Osteocyte (in vitro differentiated cells): ENCODE measurements around the gene CDH4. TPM values are rescaled to one million over a fixed set of nuclear protein-coding genes. Genes with fewer than 3 reads are reported as not detected.

Source experiments
- DNase-seq: peaks from one replicate; pipeline ENCODE4 v3.0.0; 2021; ENCODE audit warnings: mixed read lengths; ENCODE audit not compliant: unreplicated experiment; ENCODE audit errors: extremely low spot score
- H3K27ac Mint-ChIP-seq: one replicate; pipeline ENCODE4 v1.8.0; 2021; ENCODE audit warnings: mild to moderate bottlenecking, mixed read lengths; ENCODE audit not compliant: unreplicated experiment
- H3K27me3 Mint-ChIP-seq: one replicate; pipeline ENCODE4 v1.8.0; 2021; ENCODE audit warnings: mixed read lengths; ENCODE audit not compliant: unreplicated experiment
- H3K36me3 Mint-ChIP-seq: one replicate; pipeline ENCODE4 v1.8.0; 2021; ENCODE audit warnings: mixed read lengths; ENCODE audit not compliant: unreplicated experiment
- H3K4me1 Mint-ChIP-seq: one replicate; pipeline ENCODE4 v1.8.0; 2021; ENCODE audit warnings: mixed read lengths; ENCODE audit not compliant: unreplicated experiment
- H3K4me3 Mint-ChIP-seq: one replicate; pipeline ENCODE4 v1.8.0; 2021; ENCODE audit warnings: mild to moderate bottlenecking, moderate library complexity, mixed read lengths; ENCODE audit not compliant: unreplicated experiment
- H3K9me3 Mint-ChIP-seq: one replicate; pipeline ENCODE4 v1.8.0; 2021; ENCODE audit warnings: mixed read lengths; ENCODE audit not compliant: unreplicated experiment
- CTCF ChIP-seq: fragments of 200-600 bp; sonication (generic); IDR thresholded peaks from 2 replicates; pipeline ENCODE4 v1.5.0; 2021; ENCODE audit warnings: antibody characterized with exemption, mild to moderate bottlenecking, moderate library complexity
- total RNA-seq: library from RNA; stranded (reverse); gene quantifications from 2 replicates; pipeline ENCODE4 v1.2.1, GENCODE V29; 2021

Gene CDH4
- total RNA-seq, 1 donor from 2014 or later: 1.3 TPM

DNA sequence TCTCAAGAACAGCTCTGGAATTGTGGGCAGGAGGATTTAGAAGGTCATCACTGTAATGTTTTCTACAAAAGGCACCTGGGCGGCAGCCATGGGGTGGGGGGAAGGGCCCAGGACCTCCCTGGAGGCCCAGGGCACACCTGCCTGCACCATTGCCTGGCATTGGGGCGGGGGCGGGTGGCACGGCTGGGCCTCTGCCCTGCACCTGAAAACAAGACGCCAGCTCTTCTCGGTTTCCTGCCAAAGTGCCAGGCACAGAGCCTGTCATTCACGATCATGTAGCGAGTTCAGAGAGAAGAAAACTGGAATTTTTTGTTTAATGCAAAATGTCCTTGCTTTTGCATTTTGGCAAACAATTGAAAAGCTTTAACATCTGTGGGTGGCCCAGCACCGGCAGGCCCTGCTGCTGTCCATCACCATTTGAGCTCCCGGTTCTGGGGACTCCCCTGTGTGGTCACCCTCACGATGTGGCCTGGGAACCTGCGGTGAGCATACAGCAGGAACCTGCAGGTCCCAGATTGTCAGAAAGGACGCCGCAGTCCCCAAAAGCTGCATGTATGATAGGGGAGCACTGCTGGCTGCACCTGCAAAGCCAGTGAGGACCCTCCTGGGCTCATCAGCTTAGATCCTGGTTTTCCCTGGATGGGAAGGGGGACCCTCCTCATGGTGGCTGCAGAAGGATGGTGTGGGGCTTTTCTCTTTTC lies 262.9 kb downstream of the CDH4 start:
- Mint-ChIP-seq H3K27me3 (peaks cover 4% of the 10 kb centered on the region), H3K4me1 (no peaks in the 10 kb centered on the region), H3K4me3 (no peak overlapping the region), H3K9me3 (no peaks in the 10 kb centered on the region), H3K27ac (no peak overlapping the region), H3K36me3 (no peaks in the 10 kb centered on the region)
- TF ChIP-seq CTCF: no peak
- DNase-seq: no peak

DNA sequence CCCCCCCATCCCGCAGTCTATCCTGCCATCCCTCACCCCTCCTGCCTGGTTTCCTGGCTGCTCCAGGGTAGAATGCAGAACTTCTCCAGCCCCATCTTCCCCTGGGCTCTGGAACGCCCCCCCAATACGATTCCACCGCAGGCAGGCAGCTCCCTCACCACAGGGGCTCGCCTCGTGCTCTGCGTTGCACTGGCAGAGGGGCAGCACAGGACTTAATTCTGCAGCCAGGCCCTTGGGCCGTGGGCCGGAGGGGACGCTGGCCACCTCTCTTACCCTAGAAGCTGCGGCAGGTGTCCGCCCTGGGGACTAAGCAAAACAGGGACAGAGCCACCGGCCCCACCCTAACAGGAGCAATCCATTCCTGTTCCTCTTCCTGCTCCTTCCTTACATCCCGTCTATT lies 263.9 kb downstream of the CDH4 start:
- Mint-ChIP-seq H3K4me3 (no peak overlapping the region), H3K4me1 (peaks cover 3% of the 10 kb centered on the region), H3K27me3 (peaks cover 4% of the 10 kb centered on the region), H3K27ac (no peak overlapping the region), H3K9me3 (no peaks in the 10 kb centered on the region), H3K36me3 (no peaks in the 10 kb centered on the region)
- no peak for TF ChIP-seq CTCF
- DNase-seq: no peak

DNA sequence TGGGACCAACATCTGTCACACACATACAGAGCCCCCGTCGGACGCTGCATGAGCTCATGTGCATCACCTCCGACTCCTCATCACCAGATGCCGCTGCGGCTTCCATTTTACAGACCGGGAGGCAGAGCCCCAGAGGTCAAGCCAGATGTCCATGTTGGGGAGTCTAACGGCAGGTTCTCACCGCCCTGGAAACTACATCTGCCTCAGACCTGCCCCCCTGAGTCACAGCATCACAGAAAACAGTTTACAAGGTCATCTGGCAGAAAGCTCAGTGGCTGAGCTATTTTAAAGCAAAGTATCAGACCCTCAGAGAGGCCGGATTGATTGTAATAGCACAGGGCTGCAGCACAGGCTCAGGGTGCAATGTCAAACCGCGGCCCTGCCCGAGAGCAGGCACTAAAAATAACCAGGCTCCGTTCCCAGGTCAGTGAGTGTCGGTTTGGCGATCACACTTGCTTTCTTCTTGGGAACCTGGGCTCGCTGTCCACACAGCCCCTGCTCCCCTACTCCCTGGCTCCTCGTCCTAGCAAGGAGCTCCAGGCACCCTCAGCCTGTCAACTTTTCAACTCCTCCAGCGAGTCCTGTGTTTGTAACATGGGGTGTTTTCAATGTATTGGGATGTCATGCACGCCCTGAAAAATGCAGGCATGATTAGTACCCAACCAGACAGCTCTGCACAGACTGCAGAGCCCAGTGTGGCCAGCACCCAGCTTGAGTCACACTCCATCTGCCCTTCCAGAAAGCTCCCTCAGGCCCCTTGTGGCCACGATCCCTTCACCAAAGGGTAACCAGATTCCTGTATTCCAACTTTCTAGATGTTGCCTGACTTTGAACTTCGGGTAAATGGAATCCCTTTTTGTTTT lies 264.5 kb downstream of the CDH4 start:
- Mint-ChIP-seq H3K27me3 (peaks cover 4% of the 10 kb centered on the region), H3K9me3 (no peaks in the 10 kb centered on the region), H3K4me1 (peaks cover 8% of the 10 kb centered on the region), H3K27ac (no peak overlapping the region), H3K36me3 (no peaks in the 10 kb centered on the region), H3K4me3 (no peak overlapping the region)
- no peak for DNase-seq
- TF ChIP-seq CTCF: no peak

DNA sequence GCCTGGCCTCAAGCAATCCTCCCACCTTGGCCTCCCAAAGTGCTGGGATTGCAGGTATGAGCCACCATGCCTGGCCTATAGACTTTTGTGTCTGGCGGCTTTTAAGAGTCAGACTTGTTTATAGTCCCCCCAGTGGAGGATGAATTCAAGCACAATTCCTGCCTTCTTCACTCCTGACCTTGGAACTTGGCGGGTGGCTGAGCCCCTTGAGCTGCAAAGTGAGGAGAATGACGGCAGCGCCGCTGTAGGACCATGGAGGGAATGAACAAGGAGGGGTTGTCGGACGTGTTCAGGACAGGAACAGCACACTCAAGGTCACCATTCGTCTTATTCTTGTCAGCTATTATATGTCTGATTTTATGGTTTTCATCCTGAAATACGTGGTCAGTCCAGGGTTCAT lies 265.4 kb downstream of the CDH4 start:
- H3K36me3 Mint-ChIP-seq: no peaks in the 10 kb centered on the region
- peaks cover 8% of the 10 kb centered on the region for H3K4me1 Mint-ChIP-seq
- no peak overlapping the region for H3K27ac Mint-ChIP-seq
- peaks cover 4% of the 10 kb centered on the region for H3K27me3 Mint-ChIP-seq
- TF ChIP-seq CTCF: no peak
- no peaks in the 10 kb centered on the region for H3K9me3 Mint-ChIP-seq
- H3K4me3 Mint-ChIP-seq: no peak overlapping the region
- no peak for DNase-seq

DNA sequence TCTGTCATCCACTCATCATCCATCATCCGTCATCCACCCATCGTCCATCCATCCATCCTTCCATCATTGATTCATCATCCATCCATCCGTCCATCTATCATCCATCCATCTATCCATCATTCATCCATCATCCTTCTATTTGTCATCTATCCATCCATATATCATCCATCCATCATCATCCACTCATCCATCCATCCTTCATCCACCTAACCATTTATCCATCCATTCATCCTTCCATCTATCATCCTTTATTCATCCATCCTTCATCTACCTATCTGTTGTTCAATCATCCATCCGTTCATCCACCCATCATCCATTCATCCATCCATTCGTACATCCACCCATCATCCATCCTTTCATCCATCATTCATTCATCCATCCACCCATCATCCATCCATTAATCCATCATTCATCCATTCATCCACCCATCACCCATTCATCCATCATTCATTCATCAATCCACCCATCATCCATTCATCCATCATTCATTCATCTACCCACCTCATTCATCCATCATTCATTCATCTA lies 266.4 kb downstream of the CDH4 start:
- peaks cover 4% of the 10 kb centered on the region for H3K27me3 Mint-ChIP-seq
- no peaks in the 10 kb centered on the region for H3K9me3 Mint-ChIP-seq
- H3K27ac Mint-ChIP-seq: no peak overlapping the region
- H3K4me3 Mint-ChIP-seq: no peak overlapping the region
- no peak for DNase-seq
- TF ChIP-seq CTCF: no peak
- no peaks in the 10 kb centered on the region for H3K36me3 Mint-ChIP-seq
- H3K4me1 Mint-ChIP-seq: peaks cover 8% of the 10 kb centered on the region
